GM12874 (cell line): ENCODE results near the gene MUC2.

ENCODE experiments used
- TF ChIP-seq, protein P1 (sequence below): IDR thresholded peaks from 2 replicates; pipeline ENCODE4 v1.5.1; 2011; ENCODE audit warnings: low read depth, mild to moderate bottlenecking, control low read depth, low read length, moderate library complexity; ENCODE audit not compliant: insufficient read depth

Gene MUC2

DNA sequence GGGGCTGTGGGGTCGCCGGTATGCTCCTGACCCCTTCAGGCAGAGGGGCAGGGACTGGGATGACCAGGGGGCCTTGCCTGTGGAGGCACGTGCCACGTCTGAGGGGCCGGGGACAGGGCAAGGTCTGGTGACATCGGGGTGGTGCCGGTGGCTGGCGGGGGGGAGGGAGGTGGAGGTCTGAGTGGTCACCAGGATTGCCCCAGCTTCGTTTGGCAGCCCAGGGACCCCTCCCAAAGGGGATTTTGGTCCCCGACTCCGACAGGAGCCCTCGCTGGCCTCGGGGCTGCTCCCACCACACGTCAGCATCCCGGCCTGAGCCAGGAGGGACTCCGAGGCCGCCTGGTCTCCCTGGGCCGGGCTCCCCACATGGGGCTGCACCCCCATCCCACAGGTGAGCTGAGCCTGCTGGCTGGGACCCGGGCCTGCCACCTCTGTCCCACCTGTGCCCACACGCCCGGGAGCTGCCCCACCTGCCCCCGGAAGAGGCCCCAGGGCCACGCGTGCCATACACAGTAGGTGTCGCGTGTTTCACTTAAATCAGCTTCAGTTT, 37.1 kb upstream of the MUC2 start:
- TF ChIP-seq, protein P1, sequence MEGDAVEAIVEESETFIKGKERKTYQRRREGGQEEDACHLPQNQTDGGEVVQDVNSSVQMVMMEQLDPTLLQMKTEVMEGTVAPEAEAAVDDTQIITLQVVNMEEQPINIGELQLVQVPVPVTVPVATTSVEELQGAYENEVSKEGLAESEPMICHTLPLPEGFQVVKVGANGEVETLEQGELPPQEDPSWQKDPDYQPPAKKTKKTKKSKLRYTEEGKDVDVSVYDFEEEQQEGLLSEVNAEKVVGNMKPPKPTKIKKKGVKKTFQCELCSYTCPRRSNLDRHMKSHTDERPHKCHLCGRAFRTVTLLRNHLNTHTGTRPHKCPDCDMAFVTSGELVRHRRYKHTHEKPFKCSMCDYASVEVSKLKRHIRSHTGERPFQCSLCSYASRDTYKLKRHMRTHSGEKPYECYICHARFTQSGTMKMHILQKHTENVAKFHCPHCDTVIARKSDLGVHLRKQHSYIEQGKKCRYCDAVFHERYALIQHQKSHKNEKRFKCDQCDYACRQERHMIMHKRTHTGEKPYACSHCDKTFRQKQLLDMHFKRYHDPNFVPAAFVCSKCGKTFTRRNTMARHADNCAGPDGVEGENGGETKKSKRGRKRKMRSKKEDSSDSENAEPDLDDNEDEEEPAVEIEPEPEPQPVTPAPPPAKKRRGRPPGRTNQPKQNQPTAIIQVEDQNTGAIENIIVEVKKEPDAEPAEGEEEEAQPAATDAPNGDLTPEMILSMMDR: no peak

- TF ChIP-seq, protein P1: no peak
These were observed 36.3 kb upstream of the MUC2 start for GRCh38 chr11:1038361-1038760.

DNA sequence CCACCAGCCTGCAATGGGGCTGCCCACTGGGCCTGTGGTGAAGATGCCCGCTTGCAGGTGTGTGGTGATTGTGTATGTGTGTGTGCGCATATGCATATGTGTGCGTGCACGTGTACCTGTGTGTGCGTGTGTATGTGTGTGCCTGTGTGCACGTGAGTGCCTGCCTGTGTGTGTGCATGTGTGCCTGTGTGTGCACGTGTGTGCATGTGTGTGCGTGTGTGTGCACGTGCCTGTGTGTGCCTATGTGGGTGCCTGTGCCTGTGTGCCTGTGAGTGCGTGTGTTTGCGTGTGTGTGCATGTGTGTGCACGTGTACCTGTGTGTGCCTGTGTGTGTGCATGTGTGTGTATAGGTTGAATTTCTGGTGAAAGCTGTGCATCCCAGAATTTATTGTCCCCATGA, 35.8 kb upstream of the MUC2 start:
- TF ChIP-seq, protein P1: no peak

DNA sequence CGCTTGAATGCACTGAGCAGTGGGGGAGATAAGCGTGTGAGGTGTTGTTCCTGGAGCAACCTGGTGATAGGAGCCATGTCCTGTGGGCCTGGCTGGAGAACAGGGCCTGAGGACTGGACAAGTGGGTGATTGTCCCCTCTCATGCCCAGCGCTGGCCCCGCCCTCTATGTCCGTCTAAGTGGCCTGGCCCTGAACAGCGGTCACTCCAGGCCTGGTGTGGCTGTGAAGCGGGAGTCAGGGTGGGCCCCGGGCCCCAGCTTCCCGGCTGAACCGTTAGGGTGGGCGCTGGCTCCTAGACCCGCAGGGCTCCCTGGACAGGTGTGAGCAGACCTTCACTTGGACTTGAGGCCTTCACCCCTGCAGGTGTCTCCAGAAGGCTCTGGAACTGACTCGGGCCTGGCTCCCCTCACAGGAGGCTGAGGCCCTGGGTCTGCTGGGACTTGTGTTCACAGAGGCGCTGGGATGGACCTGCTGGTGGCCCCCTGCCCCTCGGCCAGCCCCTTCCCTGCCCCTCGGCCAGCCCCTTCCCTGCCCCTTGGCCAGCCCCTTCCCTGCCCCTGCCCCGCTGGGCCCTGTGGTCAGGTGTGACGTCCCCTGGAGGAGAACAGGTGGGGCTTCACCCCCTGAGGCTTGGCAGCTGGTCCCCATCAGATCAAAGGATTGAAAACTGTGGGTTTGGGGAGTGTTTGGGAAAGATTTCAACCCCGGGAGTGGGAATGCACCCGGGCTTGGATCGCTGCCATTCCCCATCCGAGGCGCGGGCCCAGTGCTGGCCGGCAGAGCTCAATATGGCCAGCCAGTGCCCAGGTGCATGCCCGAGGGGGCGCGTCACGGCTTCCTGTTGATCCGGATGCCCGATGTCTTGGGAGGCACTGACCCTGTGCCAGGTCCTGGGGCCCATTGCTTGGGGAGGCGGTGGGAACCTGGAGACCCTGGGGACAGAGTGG, 34.9 kb upstream of the MUC2 start:
- TF ChIP-seq, protein P1: no peak

DNA sequence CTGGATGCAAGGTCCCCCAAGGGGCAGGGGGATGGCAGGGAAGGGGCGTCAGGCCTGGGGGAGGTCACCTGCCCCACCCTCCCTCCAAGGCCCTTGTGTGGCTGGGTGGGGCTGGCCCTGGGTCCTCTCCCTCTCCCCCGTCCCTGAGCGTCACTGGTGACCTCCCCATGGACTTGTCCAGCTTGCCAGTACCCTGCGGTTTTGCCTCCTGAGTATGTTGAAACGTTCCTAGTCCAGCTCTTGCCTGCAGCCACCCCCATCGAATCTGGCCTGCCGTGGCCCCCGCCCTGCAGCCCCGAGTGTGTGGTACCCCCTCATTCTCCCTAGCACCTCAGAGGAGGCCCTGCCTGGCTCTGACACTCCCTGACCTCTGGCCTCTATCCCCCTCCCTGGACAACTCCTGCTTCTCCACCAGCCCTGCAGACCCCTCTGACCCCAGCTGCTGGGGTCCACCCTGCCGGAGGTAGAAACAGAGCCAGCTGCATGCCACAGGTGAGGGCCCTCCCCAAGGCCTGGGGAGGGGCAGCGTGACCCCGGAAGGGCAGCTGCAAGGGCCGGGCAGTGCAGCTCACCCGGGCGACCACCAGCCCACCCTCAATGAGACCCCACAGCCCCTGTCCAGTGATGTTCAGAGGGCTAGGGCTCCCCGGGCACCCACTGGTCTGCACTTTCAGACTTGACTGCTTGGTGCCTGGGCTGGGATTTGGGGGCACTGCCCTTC, 34.1 kb upstream of the MUC2 start:
- TF ChIP-seq, protein P1: no peak

GRCh38 chr11:1041149-1041467, 33.6 kb upstream of the MUC2 start:
- TF ChIP-seq, protein P1: no peak

DNA sequence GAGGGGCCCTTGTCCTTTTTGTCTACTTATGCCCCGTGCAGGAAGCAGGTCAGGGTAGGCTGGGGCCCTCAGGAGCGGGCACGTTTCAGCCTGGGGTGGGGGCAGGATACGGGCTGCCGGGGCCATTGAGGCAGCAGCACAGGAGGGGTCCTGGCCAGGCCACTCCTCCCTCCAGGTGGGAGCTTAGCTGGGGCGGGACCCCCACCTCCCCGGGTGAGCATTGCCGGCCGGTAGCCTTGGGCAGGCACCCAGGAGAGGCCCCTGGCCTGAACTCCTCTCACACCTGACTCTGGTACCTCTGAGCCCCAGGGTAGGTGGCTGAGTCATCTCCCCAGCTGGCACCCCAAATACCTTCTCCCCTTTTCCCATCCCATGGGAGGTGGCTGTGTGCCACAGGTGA, 33.2 kb upstream of the MUC2 start:
- TF ChIP-seq, protein P1: no peak
